ENCODE data around the gene PRR35.
A peak's percentile ranks its signal among the peaks of the same experiment; 100 is the strongest.

Gene PRR35

GRCh38 chr16:568401-569258 is 8.4 kb downstream of the PRR35 start:
- Histone ChIP-seq H4K20me1 (ENCODE audit: insufficient read depth) (no peaks in the 10 kb centered on the region), H2AFZ (ENCODE audit: low read depth) (peak overlapping the region; percentile 56; the same call in 1 of the 2 replicates), H3K4me3 (IDR thresholded peaks at IDR 0.05; ENCODE audit: insufficient read depth, low read depth, low read length) (no peak overlapping the region), H3K4me2 (peak overlapping the region; percentile 62), H3K27me3 (ENCODE audit: insufficient read depth, low read depth) (no peaks in the 10 kb centered on the region), H3K4me1 (ENCODE audit: low read depth, poor library complexity, severe bottlenecking) (peaks cover 30% of the 10 kb centered on the region), H3K36me3 (ENCODE audit: insufficient read depth) (no peaks in the 10 kb centered on the region), H3K27ac (no peak overlapping the region), H3K9ac (peak overlapping the region; percentile 55; the same call in 1 of the 2 replicates), H3K79me2 (ENCODE audit: insufficient read depth, low read depth) (peaks cover 9% of the 10 kb centered on the region; the same call in 1 of the 2 replicates)
- TF ChIP-seq CTCF (conservative IDR thresholded peaks at IDR 0.05; ENCODE audit: low read depth, low read length) = no peak

- no peaks in the 10 kb centered on the region for H4K20me1 ChIP-seq (ENCODE audit: insufficient read depth)
- peaks cover 9% of the 10 kb centered on the region; the same call in 1 of the 2 replicates for H3K79me2 ChIP-seq (ENCODE audit: insufficient read depth, low read depth)
- H3K4me1 ChIP-seq (ENCODE audit: low read depth, poor library complexity, severe bottlenecking) = peaks cover 30% of the 10 kb centered on the region
- H2AFZ ChIP-seq (ENCODE audit: low read depth) = peak within 1 kb of the TSS; percentile 56
- H3K27me3 ChIP-seq (ENCODE audit: insufficient read depth, low read depth) = no peaks in the 10 kb centered on the region
- no peak within 1 kb of the TSS for H3K4me3 ChIP-seq (IDR thresholded peaks at IDR 0.05; ENCODE audit: insufficient read depth, low read depth, low read length)
- H3K36me3 ChIP-seq (ENCODE audit: insufficient read depth) = no peaks in the 10 kb centered on the region
- no peak for TF ChIP-seq CTCF (conservative IDR thresholded peaks at IDR 0.05; ENCODE audit: low read depth, low read length)
- peak within 1 kb of the TSS; percentile 75 for H3K9ac ChIP-seq
- peak within 1 kb of the TSS; percentile 67 for H3K4me2 ChIP-seq
- peak within 1 kb of the TSS; percentile 34; the same call in 1 of the 2 replicates for H3K27ac ChIP-seq
These were observed 9.5 kb downstream of the PRR35 start, which contains the start of gene PIGQ for GRCh38 chr16:569445-570254. TSS of gene PIGQ (plus strand) at chr16:569968. CDS start at chr16:574075, 4,107 bp downstream.

- Histone ChIP-seq H3K4me1 (ENCODE audit: low read depth, poor library complexity, severe bottlenecking) (peaks cover 14% of the 10 kb centered on the region), H2AFZ (ENCODE audit: low read depth) (no peak overlapping the region), H3K9ac (no peak overlapping the region), H3K27me3 (ENCODE audit: insufficient read depth, low read depth) (no peaks in the 10 kb centered on the region), H3K4me2 (no peak overlapping the region), H4K20me1 (ENCODE audit: insufficient read depth) (no peaks in the 10 kb centered on the region), H3K27ac (no peak overlapping the region), H3K4me3 (IDR thresholded peaks at IDR 0.05; ENCODE audit: insufficient read depth, low read depth, low read length) (no peak overlapping the region), H3K36me3 (ENCODE audit: insufficient read depth) (no peaks in the 10 kb centered on the region), H3K79me2 (ENCODE audit: insufficient read depth, low read depth) (peaks cover 9% of the 10 kb centered on the region; the same call in 1 of the 2 replicates)
- TF ChIP-seq CTCF (conservative IDR thresholded peaks at IDR 0.05; ENCODE audit: low read depth, low read length) = no peak
These were observed 12.9 kb downstream of the PRR35 start for GRCh38 chr16:572865-573650.
